Breast epithelium (tissue), 4 donors: ENCODE data around the gene DRD2. TPM values are rescaled to one million over a fixed set of nuclear protein-coding genes. Genes with fewer than 3 reads are reported as not detected.
A peak's percentile ranks its signal among the peaks of the same experiment; 100 is the strongest.

Source experiments
- DNase-seq, 2 donors: peaks; one replicate each; pipeline ENCODE4 v3.0.0-alpha.2; 2019; ENCODE audit warnings: low spot score in 2 of 2
- H3K27ac ChIP-seq, 2 donors: fragments of 200-600 bp; sonication (generic) in 1 of 2; one replicate each; pipeline ENCODE4 v1.5.1; 2016 to 2019; ENCODE audit warnings: mild to moderate bottlenecking in 1 of 2
- H3K27me3 ChIP-seq, 2 donors: fragments of 200-600 bp; sonication (generic) in 1 of 2; one replicate each; pipeline versions ENCODE4 v1.5.1 to v1.6.0; 2017 to 2019; ENCODE audit warnings: control low read depth in 1 of 2, mild to moderate bottlenecking in 1 of 2
- H3K36me3 ChIP-seq: fragments of 200-600 bp; one replicate; pipeline ENCODE4 v1.5.1; 2019
- H3K4me1 ChIP-seq, 2 donors: fragments of 200-600 bp; sonication (generic); one replicate each; pipeline ENCODE4 v1.5.1; 2016 to 2019; ENCODE audit warnings: control low read depth in 1 of 2
- H3K4me3 ChIP-seq, 3 donors: fragments of 200-600 bp; sonication (generic); 1 replicate in 2 of 3; 2 replicates in 1 of 3; pipeline ENCODE4 v1.5.1; 2016 to 2019; ENCODE audit warnings: mild to moderate bottlenecking in 3 of 3, moderate library complexity in 2 of 3
- H3K9me3 ChIP-seq, 2 donors: fragments of 200-600 bp; sonication (generic) in 1 of 2; one replicate each; pipeline ENCODE4 v1.5.1; 2016 to 2019; ENCODE audit warnings: control low read depth in 1 of 2
- POLR2A ChIP-seq: fragments of 450-650 bp; IDR thresholded peaks from one replicate; pipeline ENCODE4 v1.6.1; 2016; ENCODE audit warnings: antibody characterized with exemption, mild to moderate bottlenecking, moderate library complexity
- POLR2AphosphoS5 ChIP-seq, 3 donors: sonication (generic); formaldehyde crosslinking; IDR thresholded peaks; one replicate each; pipeline ENCODE4 v1.6.1; 2017; ENCODE audit warnings: antibody characterized with exemption in 3 of 3
- intact Hi-C: fragments of 100-400 bp; cut with DNase I; formaldehyde crosslinking; loops from one replicate; pipeline ENCODE4 v1.15.1; 2023; ENCODE audit warnings: low total_unique reads
- total RNA-seq, 3 donors: library from RNA; depleted of rRNA; stranded (reverse); fragments of >200 nt; gene quantifications; one replicate each; pipeline ENCODE4 v1.1.0, GENCODE V29; 2016
- TF ChIP-seq, protein P1 (sequence below), 3 donors: fragments of 450-650 bp; IDR thresholded peaks; one replicate each; pipeline ENCODE4 v1.5.1; 2016 to 2017; ENCODE audit warnings: antibody characterized with exemption in 3 of 3, mild to moderate bottlenecking in 3 of 3, moderate library complexity in 3 of 3

The DRD2 gene
- total RNA-seq, 3 donors from 2014 or later = 0.16 to 8.5 (median 0.33) TPM

DNA sequence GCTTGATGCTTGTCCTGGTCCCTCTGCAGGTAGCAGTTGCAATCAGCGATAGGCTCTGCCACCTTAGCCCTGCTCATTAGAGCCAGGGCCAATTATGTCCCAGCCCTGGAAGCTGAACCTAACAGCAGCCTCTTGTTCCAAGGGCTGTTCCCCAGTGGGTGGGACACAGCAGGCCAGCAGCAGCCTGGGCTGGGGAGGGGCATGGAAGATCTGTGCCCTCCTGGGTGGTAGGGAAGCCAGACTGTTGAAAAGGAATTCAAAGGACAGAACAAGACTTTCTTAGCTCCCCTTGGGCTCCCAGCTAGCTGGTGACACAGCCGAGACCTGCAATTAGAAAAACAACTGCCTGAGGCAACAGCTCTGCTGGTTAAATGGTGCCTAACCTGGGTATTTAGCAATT, 17.4 kb downstream of the DRD2 start:
- H3K36me3 ChIP-seq = no peaks in the 10 kb centered on the region
- H3K27me3 ChIP-seq = no peaks in the 10 kb centered on the region
- H3K4me1 ChIP-seq = no peaks in the 10 kb centered on the region
- TF ChIP-seq, protein P1, sequence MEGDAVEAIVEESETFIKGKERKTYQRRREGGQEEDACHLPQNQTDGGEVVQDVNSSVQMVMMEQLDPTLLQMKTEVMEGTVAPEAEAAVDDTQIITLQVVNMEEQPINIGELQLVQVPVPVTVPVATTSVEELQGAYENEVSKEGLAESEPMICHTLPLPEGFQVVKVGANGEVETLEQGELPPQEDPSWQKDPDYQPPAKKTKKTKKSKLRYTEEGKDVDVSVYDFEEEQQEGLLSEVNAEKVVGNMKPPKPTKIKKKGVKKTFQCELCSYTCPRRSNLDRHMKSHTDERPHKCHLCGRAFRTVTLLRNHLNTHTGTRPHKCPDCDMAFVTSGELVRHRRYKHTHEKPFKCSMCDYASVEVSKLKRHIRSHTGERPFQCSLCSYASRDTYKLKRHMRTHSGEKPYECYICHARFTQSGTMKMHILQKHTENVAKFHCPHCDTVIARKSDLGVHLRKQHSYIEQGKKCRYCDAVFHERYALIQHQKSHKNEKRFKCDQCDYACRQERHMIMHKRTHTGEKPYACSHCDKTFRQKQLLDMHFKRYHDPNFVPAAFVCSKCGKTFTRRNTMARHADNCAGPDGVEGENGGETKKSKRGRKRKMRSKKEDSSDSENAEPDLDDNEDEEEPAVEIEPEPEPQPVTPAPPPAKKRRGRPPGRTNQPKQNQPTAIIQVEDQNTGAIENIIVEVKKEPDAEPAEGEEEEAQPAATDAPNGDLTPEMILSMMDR (IDR thresholded peaks at IDR 0.05) = no peak
- no peak for TF ChIP-seq POLR2AphosphoS5 (IDR thresholded peaks at IDR 0.05)
- no peak for TF ChIP-seq POLR2A
- no peak overlapping the region for H3K4me3 ChIP-seq
- intact Hi-C loops = no loop called here
- no peak for DNase-seq
- no peak overlapping the region for H3K27ac ChIP-seq
- no peaks in the 10 kb centered on the region for H3K9me3 ChIP-seq

DNA sequence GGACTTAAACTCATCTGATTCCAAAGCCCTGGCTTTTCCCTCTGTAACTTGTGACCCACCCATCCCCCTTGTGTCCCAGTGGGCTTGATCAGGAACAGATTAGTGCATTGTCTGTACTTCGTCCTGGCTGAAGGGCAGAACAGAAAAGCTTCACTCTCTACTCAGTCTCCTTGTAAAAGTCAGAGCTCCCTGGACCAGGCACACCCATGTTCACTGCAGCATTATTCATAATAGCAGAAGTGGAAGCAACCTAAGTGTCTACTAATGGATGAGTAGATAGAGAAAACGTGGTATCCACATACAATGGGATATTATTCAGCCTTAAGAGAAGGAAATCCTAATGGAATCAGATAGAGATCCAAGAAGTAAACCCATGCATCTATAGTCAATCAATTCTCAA, 20.7 kb downstream of the DRD2 start:
- H3K4me1 ChIP-seq = no peaks in the 10 kb centered on the region
- H3K9me3 ChIP-seq = no peaks in the 10 kb centered on the region
- H3K27ac ChIP-seq = no peak overlapping the region
- no peak for DNase-seq
- H3K36me3 ChIP-seq = no peaks in the 10 kb centered on the region
- no peak overlapping the region for H3K4me3 ChIP-seq
- intact Hi-C loops = no loop called here
- TF ChIP-seq POLR2AphosphoS5 (IDR thresholded peaks at IDR 0.05) = no peak
- no peak for TF ChIP-seq POLR2A
- TF ChIP-seq, protein P1 (IDR thresholded peaks at IDR 0.05) = no peak
- no peaks in the 10 kb centered on the region for H3K27me3 ChIP-seq

- Histone ChIP-seq H3K36me3 (no peaks in the 10 kb centered on the region), H3K27ac (no peak overlapping the region), H3K4me3 (no peak overlapping the region), H3K9me3 (no peaks in the 10 kb centered on the region), H3K4me1 (no peaks in the 10 kb centered on the region), H3K27me3 (no peaks in the 10 kb centered on the region)
- intact Hi-C loops = no loop called here
- no peak for DNase-seq
- TF ChIP-seq, protein P1 (IDR thresholded peaks at IDR 0.05) = no peak
- TF ChIP-seq POLR2A = no peak
- TF ChIP-seq POLR2AphosphoS5 (IDR thresholded peaks at IDR 0.05) = no peak
Measured at GRCh38 chr11:113449743-113450142, 25.5 kb downstream of the DRD2 start.

- intact Hi-C loops = no loop called here
- no peak for DNase-seq
- H3K4me3 ChIP-seq = no peak overlapping the region
- no peaks in the 10 kb centered on the region for H3K9me3 ChIP-seq
- H3K4me1 ChIP-seq = no peaks in the 10 kb centered on the region
- peak overlapping the region; percentile 45 to 55 for H3K27ac ChIP-seq
- H3K36me3 ChIP-seq = no peaks in the 10 kb centered on the region
- TF ChIP-seq POLR2A = no peak
- TF ChIP-seq POLR2AphosphoS5 (IDR thresholded peaks at IDR 0.05) = no peak
- TF ChIP-seq, protein P1 (IDR thresholded peaks at IDR 0.05) = no peak
- no peaks in the 10 kb centered on the region for H3K27me3 ChIP-seq
Measured at GRCh38 chr11:113448316-113448677, 26.9 kb downstream of the DRD2 start.

- DNase-seq = no peak
- no peak for TF ChIP-seq POLR2AphosphoS5 (IDR thresholded peaks at IDR 0.05)
- no peak for TF ChIP-seq POLR2A
- TF ChIP-seq, protein P1 (IDR thresholded peaks at IDR 0.05) = no peak
Measured at GRCh38 chr11:113447621-113448315, 27.4 kb downstream of the DRD2 start.

More at GRCh38 chr11:113447621-113448315, 27.4 kb downstream of the DRD2 start:
- Histone ChIP-seq H3K4me3 (no peak overlapping the region), H3K27ac (peak overlapping the region; percentile 45 to 55), H3K9me3 (no peaks in the 10 kb centered on the region), H3K27me3 (no peaks in the 10 kb centered on the region), H3K4me1 (no peaks in the 10 kb centered on the region), H3K36me3 (no peaks in the 10 kb centered on the region)
- intact Hi-C loops = no loop called here
